GM23338 (cell line): ENCODE results near the gene PRDM1. TPM values are rescaled to one million over a fixed set of nuclear protein-coding genes. Genes with fewer than 3 reads are reported as not detected.

ENCODE experiments used
- ATAC-seq: fragments of 200-7000 bp; cut with Tn5 transposase; 3 replicates; pipeline ENCODE4 v1.9.1; 2020
- DNase-seq: peaks from one replicate; pipeline ENCODE4 v3.0.0-alpha.2; 2015; ENCODE audit warnings: low spot score
- H2AFZ ChIP-seq: fragments of 200-600 bp; sonication (generic); 2 replicates; pipeline ENCODE4 v1.8.0; 2016; ENCODE audit warnings: antibody characterized with exemption, mild to moderate bottlenecking, moderate library complexity
- H3F3A ChIP-seq: fragments of 200-600 bp; sonication (generic); replicated peaks from 2 replicates; pipeline ENCODE4 v1.8.0; 2017; ENCODE audit warnings: antibody characterized with exemption, mixed run types, low read depth
- H3K27ac ChIP-seq: fragments of 200-600 bp; sonication (generic); 2 replicates; pipeline ENCODE4 v1.6.1; 2016; ENCODE audit warnings: low read depth
- H3K27me3 ChIP-seq: fragments of 200-600 bp; sonication (generic); 2 replicates; pipeline ENCODE4 v1.8.0; 2016; ENCODE audit warnings: mild to moderate bottlenecking, mixed run types, moderate library complexity; ENCODE audit not compliant: insufficient read depth
- H3K36me3 ChIP-seq: fragments of 200-600 bp; sonication (generic); 2 replicates; pipeline ENCODE4 v1.8.0; 2016; ENCODE audit warnings: mild to moderate bottlenecking; ENCODE audit not compliant: insufficient read depth
- H3K4me1 ChIP-seq: fragments of 200-600 bp; sonication (generic); 2 replicates; pipeline ENCODE4 v1.8.0; 2016; ENCODE audit warnings: mild to moderate bottlenecking, moderate library complexity; ENCODE audit not compliant: insufficient read depth
- H3K4me2 ChIP-seq: fragments of 200-600 bp; sonication (generic); 2 replicates; pipeline ENCODE4 v1.7.1; 2017; ENCODE audit warnings: mixed run types
- H3K4me3 ChIP-seq: fragments of 200-600 bp; sonication (generic); 2 replicates; pipeline ENCODE4 v1.6.1; 2016; ENCODE audit warnings: mixed run types
- H3K79me2 ChIP-seq: fragments of 200-600 bp; sonication (generic); replicated peaks from 2 replicates; pipeline ENCODE4 v1.8.0; 2017; ENCODE audit warnings: mild to moderate bottlenecking; ENCODE audit not compliant: insufficient read depth
- H3K9me2 ChIP-seq: fragments of 200-600 bp; sonication (generic); 2 replicates; pipeline ENCODE4 v1.8.0; 2017; ENCODE audit not compliant: insufficient read depth
- H4K20me1 ChIP-seq: fragments of 200-600 bp; sonication (generic); replicated peaks from 2 replicates; pipeline ENCODE4 v1.8.0; 2017; ENCODE audit warnings: mild to moderate bottlenecking; ENCODE audit not compliant: insufficient read depth
- H3K27ac Mint-ChIP-seq: 2 replicates; pipeline ENCODE4 v1.8.0; 2020; ENCODE audit warnings: inconsistent platforms, mild to moderate bottlenecking, moderate library complexity, mixed read lengths
- H3K27me3 Mint-ChIP-seq: 3 replicates; pipeline ENCODE4 v1.8.0; 2022; ENCODE audit warnings: low read depth, mild to moderate bottlenecking, moderate library complexity, mixed read lengths, inconsistent platforms; ENCODE audit not compliant: insufficient read depth, poor library complexity
- H3K36me3 Mint-ChIP-seq: 3 replicates; pipeline ENCODE4 v1.8.0; 2021; ENCODE audit warnings: low read depth, mild to moderate bottlenecking, inconsistent platforms, moderate library complexity, mixed read lengths
- H3K4me1 Mint-ChIP-seq: 3 replicates; pipeline ENCODE4 v1.8.0; 2020; ENCODE audit warnings: mild to moderate bottlenecking, inconsistent platforms, mixed read lengths
- H3K4me3 Mint-ChIP-seq: 3 replicates; pipeline ENCODE4 v1.8.0; 2021; ENCODE audit warnings: moderate library complexity, mild to moderate bottlenecking, inconsistent platforms, mixed read lengths
- H3K9me3 Mint-ChIP-seq: 3 replicates; pipeline ENCODE4 v1.8.0; 2020; ENCODE audit warnings: moderate library complexity, mild to moderate bottlenecking, inconsistent platforms, mixed read lengths
- CREB1 ChIP-seq: fragments of 250-450 bp; sonication (Bioruptor Pico); IDR thresholded peaks from 2 replicates; pipeline ENCODE4 v1.5.0; 2020; ENCODE audit warnings: low read depth, mild to moderate bottlenecking, moderate library complexity
- CTCF ChIP-seq, 2 experiments: fragments of 200-600 bp in 1 of 2; sonication (generic) in 1 of 2; conservative IDR thresholded peaks; 2 replicates each; pipeline versions ENCODE4 v1.5.1 to v1.6.1; 2016 to 2017; ENCODE audit warnings: antibody characterized with exemption in 2 of 2, low read depth in 2 of 2, mild to moderate bottlenecking in 2 of 2, moderate library complexity in 1 of 2
- ETS1 ChIP-seq: IDR thresholded peaks from 2 replicates; pipeline ENCODE4 v1.6.1; 2016; ENCODE audit warnings: antibody characterized with exemption
- EZH2 ChIP-seq: fragments of 200-600 bp; sonication (generic); IDR thresholded peaks from one replicate; pipeline ENCODE4 v1.8.0; 2017; ENCODE audit warnings: antibody characterized with exemption, mild to moderate bottlenecking, low read depth; ENCODE audit not compliant: unreplicated experiment
- EZH2phosphoT487 ChIP-seq: fragments of 200-600 bp; sonication (generic); IDR thresholded peaks from one replicate; pipeline ENCODE4 v1.8.1; 2018; ENCODE audit warnings: antibody characterized with exemption; ENCODE audit not compliant: unreplicated experiment
- JUNB ChIP-seq: IDR thresholded peaks from one replicate; pipeline ENCODE4 v1.6.1; 2016; ENCODE audit warnings: antibody characterized with exemption; ENCODE audit not compliant: unreplicated experiment
- NANOG ChIP-seq: IDR thresholded peaks from 2 replicates; pipeline ENCODE4 v1.6.1; 2016; ENCODE audit warnings: antibody characterized with exemption, borderline replicate concordance
- POLR2AphosphoS5 ChIP-seq: IDR thresholded peaks from 2 replicates; pipeline ENCODE4 v1.6.1; 2016; ENCODE audit warnings: antibody characterized with exemption, low read depth
- REST ChIP-seq: IDR thresholded peaks from one replicate; pipeline ENCODE4 v1.6.1; 2018; ENCODE audit warnings: antibody characterized with exemption; ENCODE audit not compliant: unreplicated experiment
- STAT1 ChIP-seq: IDR thresholded peaks from one replicate; pipeline ENCODE4 v1.6.1; 2016; ENCODE audit warnings: antibody characterized with exemption; ENCODE audit not compliant: unreplicated experiment
- ZNF114 ChIP-seq: fragments of 250-450 bp; sonication (Bioruptor Pico); IDR thresholded peaks from 2 replicates; pipeline ENCODE4 v1.5.0; 2020; ENCODE audit warnings: mild to moderate bottlenecking, moderate library complexity
- ZNF331 ChIP-seq: fragments of 250-450 bp; sonication (Bioruptor Pico); IDR thresholded peaks from 2 replicates; pipeline ENCODE4 v1.5.0; 2020; ENCODE audit warnings: low read depth, mild to moderate bottlenecking, moderate library complexity
- ZNF462 ChIP-seq: fragments of 250-450 bp; sonication (Bioruptor Pico); IDR thresholded peaks from 2 replicates; pipeline ENCODE4 v1.5.0; 2020; ENCODE audit warnings: mild to moderate bottlenecking, moderate library complexity
- polyA plus RNA-seq: library from polyadenylated mRNA; unstranded; fragments of >200 nt; fragmentation: Nextera tagmentation; extraction: Ambion mirVana; gene quantifications from 2 replicates; pipeline ENCODE4 v1.2.1, GENCODE V29; 2016
- total RNA-seq: library from RNA; depleted of rRNA; stranded (reverse); fragments of >200 nt; shearing (Covaris generic); gene quantifications from 2 replicates; pipeline ENCODE4 v1.2.3, GENCODE V29; 2014

Gene PRDM1
- total and polyA plus RNA-seq, 2 experiments from 2014 or later: 0.65 to 0.73 TPM

GRCh38 chr6:106125925-106126435, 39.8 kb downstream of the PRDM1 start:
- H3K36me3 Mint-ChIP-seq: no peaks in the 10 kb centered on the region

More at GRCh38 chr6:106125925-106126435, 39.8 kb downstream of the PRDM1 start:
- Histone ChIP-seq H3F3A (no peaks in the 10 kb centered on the region), H4K20me1 (no peaks in the 10 kb centered on the region), H3K36me3 (no peaks in the 10 kb centered on the region), H3K27ac (no peak overlapping the region), H3K4me2 (no peak overlapping the region), H3K4me3 (no peak overlapping the region), H3K79me2 (no peaks in the 10 kb centered on the region), H3K4me1 (no peaks in the 10 kb centered on the region), H2AFZ (no peak overlapping the region; the same call in 1 of the 2 replicates), H3K27me3 (no peaks in the 10 kb centered on the region), H3K9me2 (no peaks in the 10 kb centered on the region)
- no peaks in the 10 kb centered on the region for H3K4me1 Mint-ChIP-seq
- H3K27ac Mint-ChIP-seq: no peak overlapping the region
- ATAC-seq (no peak), DNase-seq (no peak)
- no peaks in the 10 kb centered on the region for H3K9me3 Mint-ChIP-seq
- H3K27me3 Mint-ChIP-seq: no peaks in the 10 kb centered on the region
- TF ChIP-seq POLR2AphosphoS5 (no peak), CREB1 (CRISPR knock-in tag) (no peak), JUNB (no peak), ZNF114 (no peak), NANOG (no peak), REST (no peak), CTCF (conservative IDR thresholded peaks at IDR 0.05; ENCODE audit: low read depth in 2 of 2) (no peak), STAT1 (no peak), ZNF462 (CRISPR knock-in tag) (no peak), EZH2phosphoT487 (no peak), EZH2 (no peak), ZNF331 (CRISPR knock-in tag) (no peak), ETS1 (no peak)
- H3K4me3 Mint-ChIP-seq: no peak overlapping the region
